HepG2 (cell line): Measurements from ENCODE around the gene RBM28. TPM values are rescaled to one million over a fixed set of nuclear protein-coding genes. Genes with fewer than 3 reads are reported as not detected.

Experiments
- ATAC-seq: fragments of 200-7000 bp; cut with Tn5 transposase; 3 replicates; pipeline ENCODE4 v1.9.1; 2020; ENCODE audit warnings: mild to moderate bottlenecking, moderate library complexity
- BruUV-seq: library from RNA; stranded (reverse); fragments of 400-500 nt; replicated peaks from 2 replicates; lab custom pipeline; 2021; lab: Mats Ljungman, UMichigan
- CTCF ChIA-PET: fragments of 300-600 bp; formaldehyde crosslinking; extraction: SDS; loops from one replicate; lab custom pipeline; 2021; ENCODE audit warnings: low total read pairs, inconsistent platforms, low intra/inter-chr PET ratio; lab: Yijun Ruan, JAX
- POLR2A ChIA-PET: fragments of 350-600 bp; sonication (Branson Sonifier 250); formaldehyde crosslinking; loops from one replicate; lab custom pipeline; 2020; ENCODE audit warnings: antibody characterized with exemption, inconsistent platforms; lab: Yijun Ruan, JAX
- DNase-seq: peaks from one replicate; pipeline ENCODE4 v3.0.0-alpha.2; 2015; ENCODE audit warnings: low spot score
- FAIRE-seq: peaks from 3 replicates; lab custom pipeline; 2011; peaks lifted over from hg19 to GRCh38; lab: Jason Lieb, UNC
- H2AFZ ChIP-seq: one replicate; pipeline ENCODE4 v1.6.1; 2011; ENCODE audit warnings: low read length, inconsistent platforms
- H3K27ac ChIP-seq: fragments of 300-600 bp; 3 replicates; pipeline ENCODE4 v1.8.0; 2011; ENCODE audit warnings: mixed run types, mild to moderate bottlenecking, mixed read lengths, low read length, inconsistent platforms; ENCODE audit not compliant: insufficient read depth; ENCODE audit errors: extremely low read length
- H3K27me3 ChIP-seq, 2 experiments: fragments of 200-600 bp in 1 of 2; 2 replicates in 1 of 2; 3 replicates in 1 of 2; pipeline versions ENCODE4 v1.6.0 to v1.8.0; 2011; ENCODE audit warnings: low read length in 2 of 2, mild to moderate bottlenecking in 2 of 2, moderate library complexity in 2 of 2, inconsistent platforms in 1 of 2; ENCODE audit not compliant: insufficient read depth in 2 of 2, control insufficient read depth in 1 of 2
- H3K36me3 ChIP-seq, 2 experiments: fragments of 200-600 bp in 1 of 2; replicated peaks in 1 of 2; 2 replicates in 1 of 2; 3 replicates in 1 of 2; pipeline versions ENCODE4 v1.5.1 to v1.8.0; 2011; ENCODE audit warnings: low read length in 2 of 2, inconsistent platforms in 1 of 2; ENCODE audit not compliant: insufficient read depth in 2 of 2, control insufficient read depth in 1 of 2
- H3K4me1 ChIP-seq: 2 replicates; pipeline ENCODE4 v1.5.1; 2012; ENCODE audit warnings: low read length, inconsistent platforms; ENCODE audit not compliant: insufficient read depth
- H3K4me2 ChIP-seq: 2 replicates; pipeline ENCODE4 v1.6.0; 2011; ENCODE audit warnings: low read depth, low read length, inconsistent platforms
- H3K4me3 ChIP-seq, 3 experiments: fragments of 200-600 bp in 1 of 3; sonication (generic), shearing (Covaris generic) in 1 of 3; replicated peaks in 1 of 3; 2 replicates each; pipeline ENCODE4 v1.5.1; 2011 to 2016; ENCODE audit warnings: low read length in 3 of 3, inconsistent platforms in 2 of 3, low read depth in 2 of 3, mild to moderate bottlenecking in 2 of 3, control low read depth in 1 of 3, mixed read lengths in 1 of 3; ENCODE audit not compliant: insufficient read depth in 1 of 3
- H3K79me2 ChIP-seq: one replicate; pipeline ENCODE4 v1.6.1; 2011; ENCODE audit warnings: low read length, inconsistent platforms; ENCODE audit not compliant: insufficient read depth
- H3K9ac ChIP-seq: 2 replicates; pipeline ENCODE4 v1.6.0; 2011; ENCODE audit warnings: mild to moderate bottlenecking, low read depth, low read length, inconsistent platforms; ENCODE audit not compliant: insufficient read depth
- H3K9me3 ChIP-seq: 2 replicates; pipeline ENCODE4 v1.5.1; 2012; ENCODE audit warnings: mild to moderate bottlenecking, low read length
- H4K20me1 ChIP-seq: 2 replicates; pipeline ENCODE4 v1.6.0; 2011; ENCODE audit warnings: inconsistent platforms, mild to moderate bottlenecking, low read length, moderate library complexity; ENCODE audit not compliant: insufficient read depth
- PITX1 ChIP-seq: sonication (generic); formaldehyde crosslinking; IDR thresholded peaks from 2 replicates; pipeline ENCODE4 v1.5.1; 2020; ENCODE audit warnings: mild to moderate bottlenecking, missing genetic modification reagents
- POLR2G ChIP-seq: fragments of 200-400 bp; formaldehyde crosslinking; IDR thresholded peaks from 2 replicates; pipeline ENCODE4 v1.6.1; 2018; ENCODE audit warnings: mild to moderate bottlenecking, low read depth, low read length, moderate library complexity
- ZNF224 ChIP-seq: sonication (generic); formaldehyde crosslinking; IDR thresholded peaks from 2 replicates; pipeline ENCODE4 v1.5.0; 2020; ENCODE audit warnings: mild to moderate bottlenecking, missing genetic modification reagents
- ZNF652 ChIP-seq: IDR thresholded peaks from 2 replicates; pipeline ENCODE4 v1.6.1; 2016; ENCODE audit warnings: low read depth, borderline replicate concordance
- ZNF777 ChIP-seq: sonication (generic); formaldehyde crosslinking; IDR thresholded peaks from 2 replicates; pipeline ENCODE4 v1.4.0; 2020; ENCODE audit warnings: missing genetic modification reagents
- WGBS: methylation state at CpG from one replicate; pipeline ENCODE4 v1.1.6; 2017; ENCODE audit warnings: low lambda C conversion rate; 5-methylcytosine and 5-hydroxymethylcytosine counted together
- in situ Hi-C: cut with HindIII; loops from 2 replicates; pipeline ENCODE4 v1.10.0; 2017; ENCODE audit warnings: low pct_unique_long_range_greater_than_20kb; ENCODE audit not compliant: extremely low pct_ligation_motif_present
- intact Hi-C: fragments of 100-400 bp; cut with micrococcal nuclease; formaldehyde crosslinking; loops from one replicate; pipeline ENCODE4 v1.10.0; 2022; ENCODE audit not compliant: unreplicated experiment
- polyA plus RNA-seq, 8 experiments: library from polyadenylated mRNA; depleted of rRNA in 3 of 8; stranded (reverse) in 7 of 8; unstranded in 1 of 8; fragments of >200 nt; fragmentation: Illumina TruSeq in 4 of 8; extraction: Trizol in 4 of 8; gene quantifications; 2 replicates each; pipeline versions ENCODE4 v1.2.1 to v1.2.3, GENCODE V29; 2011 to 2016; ENCODE audit warnings: low read depth in 4 of 8, missing spikeins in 1 of 8, mixed read lengths in 1 of 8; ENCODE audit not compliant: insufficient read depth in 1 of 8
- total RNA-seq, 5 experiments: library from RNA; depleted of rRNA; stranded (reverse); fragments of >200 nt; fragmentation: Illumina TruSeq; extraction: Trizol; gene quantifications; 2 replicates each; pipeline ENCODE4 v1.2.3, GENCODE V29; 2016; ENCODE audit warnings: low read depth in 1 of 5
- TF ChIP-seq, protein P1 (sequence below): sonication (generic); formaldehyde crosslinking; IDR thresholded peaks from 2 replicates; pipeline ENCODE4 v1.5.0; 2020; ENCODE audit warnings: missing genetic modification reagents, mild to moderate bottlenecking, borderline replicate concordance
- TF ChIP-seq, protein P2 (sequence below): sonication (generic); formaldehyde crosslinking; IDR thresholded peaks from 2 replicates; pipeline ENCODE4 v1.4.0; 2020; ENCODE audit warnings: missing genetic modification reagents, mild to moderate bottlenecking, borderline replicate concordance
- TF ChIP-seq, protein P3 (sequence below): sonication (generic); formaldehyde crosslinking; IDR thresholded peaks from 2 replicates; pipeline ENCODE4 v1.5.1; 2020; ENCODE audit warnings: missing genetic modification reagents, mild to moderate bottlenecking, borderline replicate concordance
- TF ChIP-seq, protein P4 (sequence below): sonication (generic); formaldehyde crosslinking; IDR thresholded peaks from 2 replicates; pipeline ENCODE4 v1.5.1; 2020; ENCODE audit warnings: mild to moderate bottlenecking, missing genetic modification reagents, borderline replicate concordance

Gene RBM28
- total and polyA plus RNA-seq, 2 of the 13 experiments (the other 11 are each of a cell fraction or from before 2014, with no cell fraction given) = 20.5 to 49.0 TPM

DNA sequence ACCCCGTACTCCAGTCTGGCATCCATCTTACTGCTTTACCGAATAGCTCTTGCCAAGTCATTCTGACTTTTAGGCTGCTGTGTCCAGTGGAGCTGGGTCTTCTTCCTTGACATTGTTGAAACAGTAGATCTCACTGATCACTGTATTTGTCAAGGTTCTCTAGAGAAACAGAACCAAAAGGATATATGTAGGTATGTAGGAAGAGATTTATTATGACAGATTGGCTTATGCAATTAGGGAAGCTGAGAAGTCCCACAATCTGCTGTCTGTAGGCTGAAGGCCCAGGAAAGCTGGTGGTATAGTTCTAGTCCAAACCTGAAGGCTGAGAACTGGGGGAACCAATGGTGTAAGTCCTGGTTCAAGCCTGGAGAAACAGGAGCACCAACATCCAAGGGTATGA lies 29.9 kb upstream of the RBM28 start:
- H3K9me3 ChIP-seq = no peaks in the 10 kb centered on the region
- no peak for DNase-seq
- H3K9ac ChIP-seq = no peak overlapping the region
- no peaks in the 10 kb centered on the region for H3K4me1 ChIP-seq
- POLR2A ChIA-PET = no interaction called here
- BruUV-seq = no TSS peak
- no peak overlapping the region for H3K27ac ChIP-seq
- intact Hi-C loops = no loop called here
- H3K4me3 ChIP-seq = no peak overlapping the region
- in situ Hi-C loops = no loop called here
- WGBS = 68% methylated on average over 2 of the region's 2 CpGs
- no peaks in the 10 kb centered on the region for H3K79me2 ChIP-seq
- TF ChIP-seq ZNF224 (no peak), POLR2G (no peak), ZNF652 (CRISPR knock-in tag) (no peak), ZNF777 (CRISPR knock-in tag) (no peak), PITX1 (CRISPR knock-in tag) (no peak)
- TF ChIP-seq, protein P1, sequence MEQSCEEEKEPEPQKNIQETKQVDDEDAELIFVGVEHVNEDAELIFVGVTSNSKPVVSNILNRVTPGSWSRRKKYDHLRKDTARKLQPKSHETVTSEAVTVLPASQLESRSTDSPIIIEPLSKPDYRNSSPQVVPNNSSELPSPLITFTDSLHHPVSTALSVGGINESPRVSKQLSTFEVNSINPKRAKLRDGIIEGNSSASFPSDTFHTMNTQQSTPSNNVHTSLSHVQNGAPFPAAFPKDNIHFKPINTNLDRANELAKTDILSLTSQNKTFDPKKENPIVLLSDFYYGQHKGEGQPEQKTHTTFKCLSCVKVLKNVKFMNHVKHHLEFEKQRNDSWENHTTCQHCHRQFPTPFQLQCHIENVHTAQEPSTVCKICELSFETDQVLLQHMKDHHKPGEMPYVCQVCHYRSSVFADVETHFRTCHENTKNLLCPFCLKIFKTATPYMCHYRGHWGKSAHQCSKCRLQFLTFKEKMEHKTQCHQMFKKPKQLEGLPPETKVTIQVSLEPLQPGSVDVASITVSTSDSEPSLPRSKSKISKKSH (CRISPR knock-in tag) = no peak
- TF ChIP-seq, protein P2, sequence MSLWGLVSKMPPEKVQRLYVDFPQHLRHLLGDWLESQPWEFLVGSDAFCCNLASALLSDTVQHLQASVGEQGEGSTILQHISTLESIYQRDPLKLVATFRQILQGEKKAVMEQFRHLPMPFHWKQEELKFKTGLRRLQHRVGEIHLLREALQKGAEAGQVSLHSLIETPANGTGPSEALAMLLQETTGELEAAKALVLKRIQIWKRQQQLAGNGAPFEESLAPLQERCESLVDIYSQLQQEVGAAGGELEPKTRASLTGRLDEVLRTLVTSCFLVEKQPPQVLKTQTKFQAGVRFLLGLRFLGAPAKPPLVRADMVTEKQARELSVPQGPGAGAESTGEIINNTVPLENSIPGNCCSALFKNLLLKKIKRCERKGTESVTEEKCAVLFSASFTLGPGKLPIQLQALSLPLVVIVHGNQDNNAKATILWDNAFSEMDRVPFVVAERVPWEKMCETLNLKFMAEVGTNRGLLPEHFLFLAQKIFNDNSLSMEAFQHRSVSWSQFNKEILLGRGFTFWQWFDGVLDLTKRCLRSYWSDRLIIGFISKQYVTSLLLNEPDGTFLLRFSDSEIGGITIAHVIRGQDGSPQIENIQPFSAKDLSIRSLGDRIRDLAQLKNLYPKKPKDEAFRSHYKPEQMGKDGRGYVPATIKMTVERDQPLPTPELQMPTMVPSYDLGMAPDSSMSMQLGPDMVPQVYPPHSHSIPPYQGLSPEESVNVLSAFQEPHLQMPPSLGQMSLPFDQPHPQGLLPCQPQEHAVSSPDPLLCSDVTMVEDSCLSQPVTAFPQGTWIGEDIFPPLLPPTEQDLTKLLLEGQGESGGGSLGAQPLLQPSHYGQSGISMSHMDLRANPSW = no peak
- TF ChIP-seq, protein P3, sequence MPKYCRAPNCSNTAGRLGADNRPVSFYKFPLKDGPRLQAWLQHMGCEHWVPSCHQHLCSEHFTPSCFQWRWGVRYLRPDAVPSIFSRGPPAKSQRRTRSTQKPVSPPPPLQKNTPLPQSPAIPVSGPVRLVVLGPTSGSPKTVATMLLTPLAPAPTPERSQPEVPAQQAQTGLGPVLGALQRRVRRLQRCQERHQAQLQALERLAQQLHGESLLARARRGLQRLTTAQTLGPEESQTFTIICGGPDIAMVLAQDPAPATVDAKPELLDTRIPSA (CRISPR knock-in tag) = no peak
- TF ChIP-seq, protein P4, sequence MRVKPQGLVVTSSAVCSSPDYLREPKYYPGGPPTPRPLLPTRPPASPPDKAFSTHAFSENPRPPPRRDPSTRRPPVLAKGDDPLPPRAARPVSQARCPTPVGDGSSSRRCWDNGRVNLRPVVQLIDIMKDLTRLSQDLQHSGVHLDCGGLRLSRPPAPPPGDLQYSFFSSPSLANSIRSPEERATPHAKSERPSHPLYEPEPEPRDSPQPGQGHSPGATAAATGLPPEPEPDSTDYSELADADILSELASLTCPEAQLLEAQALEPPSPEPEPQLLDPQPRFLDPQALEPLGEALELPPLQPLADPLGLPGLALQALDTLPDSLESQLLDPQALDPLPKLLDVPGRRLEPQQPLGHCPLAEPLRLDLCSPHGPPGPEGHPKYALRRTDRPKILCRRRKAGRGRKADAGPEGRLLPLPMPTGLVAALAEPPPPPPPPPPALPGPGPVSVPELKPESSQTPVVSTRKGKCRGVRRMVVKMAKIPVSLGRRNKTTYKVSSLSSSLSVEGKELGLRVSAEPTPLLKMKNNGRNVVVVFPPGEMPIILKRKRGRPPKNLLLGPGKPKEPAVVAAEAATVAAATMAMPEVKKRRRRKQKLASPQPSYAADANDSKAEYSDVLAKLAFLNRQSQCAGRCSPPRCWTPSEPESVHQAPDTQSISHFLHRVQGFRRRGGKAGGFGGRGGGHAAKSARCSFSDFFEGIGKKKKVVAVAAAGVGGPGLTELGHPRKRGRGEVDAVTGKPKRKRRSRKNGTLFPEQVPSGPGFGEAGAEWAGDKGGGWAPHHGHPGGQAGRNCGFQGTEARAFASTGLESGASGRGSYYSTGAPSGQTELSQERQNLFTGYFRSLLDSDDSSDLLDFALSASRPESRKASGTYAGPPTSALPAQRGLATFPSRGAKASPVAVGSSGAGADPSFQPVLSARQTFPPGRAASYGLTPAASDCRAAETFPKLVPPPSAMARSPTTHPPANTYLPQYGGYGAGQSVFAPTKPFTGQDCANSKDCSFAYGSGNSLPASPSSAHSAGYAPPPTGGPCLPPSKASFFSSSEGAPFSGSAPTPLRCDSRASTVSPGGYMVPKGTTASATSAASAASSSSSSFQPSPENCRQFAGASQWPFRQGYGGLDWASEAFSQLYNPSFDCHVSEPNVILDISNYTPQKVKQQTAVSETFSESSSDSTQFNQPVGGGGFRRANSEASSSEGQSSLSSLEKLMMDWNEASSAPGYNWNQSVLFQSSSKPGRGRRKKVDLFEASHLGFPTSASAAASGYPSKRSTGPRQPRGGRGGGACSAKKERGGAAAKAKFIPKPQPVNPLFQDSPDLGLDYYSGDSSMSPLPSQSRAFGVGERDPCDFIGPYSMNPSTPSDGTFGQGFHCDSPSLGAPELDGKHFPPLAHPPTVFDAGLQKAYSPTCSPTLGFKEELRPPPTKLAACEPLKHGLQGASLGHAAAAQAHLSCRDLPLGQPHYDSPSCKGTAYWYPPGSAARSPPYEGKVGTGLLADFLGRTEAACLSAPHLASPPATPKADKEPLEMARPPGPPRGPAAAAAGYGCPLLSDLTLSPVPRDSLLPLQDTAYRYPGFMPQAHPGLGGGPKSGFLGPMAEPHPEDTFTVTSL (CRISPR knock-in tag) = no peak
- TF ChIP-seq, all 625 proteins: peak for 0
- Histone ChIP-seq H3K27me3 (peaks cover 0 to 11% of the 10 kb centered on the region in 2 experiments; a peak in 1 of 5 replicates), H4K20me1 (no peaks in the 10 kb centered on the region), H3K4me2 (no peak overlapping the region), H3K36me3 (no peaks in the 10 kb centered on the region), H2AFZ (no peak overlapping the region)
- ATAC-seq (no peak), FAIRE-seq (no peak)
- CTCF ChIA-PET = no interaction called here
